ENCODE results near the gene AFF3. TPM values are rescaled to one million over a fixed set of nuclear protein-coding genes. Genes with fewer than 3 reads are reported as not detected.

The AFF3 gene
- total and polyA plus RNA-seq, 2 donors (not counting 3 experiments of a cell fraction or from before 2014, with no cell fraction given) = 0.06 to 0.07 TPM

- Histone ChIP-seq H3K4me2 (ENCODE audit: insufficient read depth, low read length) (no peak overlapping the region), H3K4me3 (replicated peaks in 1 of 3; ENCODE audit: insufficient read depth in 1 of 3, low read depth in 1 of 3, low read length in 3 of 3) (no peak overlapping the region), H3K9me1 (replicated peaks; ENCODE audit: control insufficient read depth, extremely low read depth, insufficient read depth, low read length) (no peaks in the 10 kb centered on the region), H3K79me2 (ENCODE audit: control insufficient read depth, insufficient read depth, low read length) (no peaks in the 10 kb centered on the region), H4K20me1 (replicated peaks; ENCODE audit: control insufficient read depth, extremely low read depth, insufficient read depth, low read length) (no peaks in the 10 kb centered on the region), H3K9ac (replicated peaks; ENCODE audit: extremely low read depth, insufficient read depth, low read length) (no peak overlapping the region), H3K27ac (ENCODE audit: insufficient read depth, low read depth, low read length) (no peak overlapping the region), H2AFZ (ENCODE audit: low read depth, low read length) (no peak overlapping the region), H3K36me3 (ENCODE audit: control insufficient read depth in 2 of 2, extremely low read depth in 1 of 2, insufficient read depth in 2 of 2, low read length in 2 of 2) (no peaks in the 10 kb centered on the region), H3K4me1 (ENCODE audit: control insufficient read depth, extremely low read depth, insufficient read depth, low read length) (no peaks in the 10 kb centered on the region), H3K9me3 (replicated peaks; ENCODE audit: control insufficient read depth, insufficient read depth, low read length) (no peaks in the 10 kb centered on the region), H3K27me3 (ENCODE audit: control insufficient read depth in 2 of 2, insufficient read depth in 2 of 2, low read length in 2 of 2) (peaks cover under 1 to 2% of the 10 kb centered on the region in 2 experiments)
- DNase-seq (ENCODE audit: low read depth, low spot score) = no peak
- TF ChIP-seq, protein P1, sequence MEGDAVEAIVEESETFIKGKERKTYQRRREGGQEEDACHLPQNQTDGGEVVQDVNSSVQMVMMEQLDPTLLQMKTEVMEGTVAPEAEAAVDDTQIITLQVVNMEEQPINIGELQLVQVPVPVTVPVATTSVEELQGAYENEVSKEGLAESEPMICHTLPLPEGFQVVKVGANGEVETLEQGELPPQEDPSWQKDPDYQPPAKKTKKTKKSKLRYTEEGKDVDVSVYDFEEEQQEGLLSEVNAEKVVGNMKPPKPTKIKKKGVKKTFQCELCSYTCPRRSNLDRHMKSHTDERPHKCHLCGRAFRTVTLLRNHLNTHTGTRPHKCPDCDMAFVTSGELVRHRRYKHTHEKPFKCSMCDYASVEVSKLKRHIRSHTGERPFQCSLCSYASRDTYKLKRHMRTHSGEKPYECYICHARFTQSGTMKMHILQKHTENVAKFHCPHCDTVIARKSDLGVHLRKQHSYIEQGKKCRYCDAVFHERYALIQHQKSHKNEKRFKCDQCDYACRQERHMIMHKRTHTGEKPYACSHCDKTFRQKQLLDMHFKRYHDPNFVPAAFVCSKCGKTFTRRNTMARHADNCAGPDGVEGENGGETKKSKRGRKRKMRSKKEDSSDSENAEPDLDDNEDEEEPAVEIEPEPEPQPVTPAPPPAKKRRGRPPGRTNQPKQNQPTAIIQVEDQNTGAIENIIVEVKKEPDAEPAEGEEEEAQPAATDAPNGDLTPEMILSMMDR (IDR thresholded peaks at IDR 0.05; ENCODE audit: extremely low read depth in 1 of 2, insufficient read depth in 1 of 2, low read depth in 1 of 2, low read length in 2 of 2) = no peak
- TF ChIP-seq FOS (IDR thresholded peaks at IDR 0.05; ENCODE audit: borderline replicate concordance, insufficient read depth, low read length) = no peak
- TF ChIP-seq POLR2A (IDR thresholded peaks at IDR 0.05; ENCODE audit: low read depth, low read length) = no peak
- no peak for TF ChIP-seq EZH2 (IDR thresholded peaks at IDR 0.05; ENCODE audit: borderline replicate concordance, low read depth, low read length, severe bottlenecking)
- TF ChIP-seq JUN (IDR thresholded peaks at IDR 0.05; ENCODE audit: borderline replicate concordance, insufficient read depth, insufficient read length, low read depth) = no peak
- no peak for TF ChIP-seq GATA2 (IDR thresholded peaks at IDR 0.05; ENCODE audit: insufficient read depth, insufficient read length, low read depth, low read length)
- no peak for TF ChIP-seq POLR2AphosphoS5 (IDR thresholded peaks at IDR 0.05; ENCODE audit: insufficient read depth, low read depth, low read length)
- TF ChIP-seq MYC (IDR thresholded peaks at IDR 0.05; ENCODE audit: low read depth, low read length) = no peak
- TF ChIP-seq, protein P2, sequence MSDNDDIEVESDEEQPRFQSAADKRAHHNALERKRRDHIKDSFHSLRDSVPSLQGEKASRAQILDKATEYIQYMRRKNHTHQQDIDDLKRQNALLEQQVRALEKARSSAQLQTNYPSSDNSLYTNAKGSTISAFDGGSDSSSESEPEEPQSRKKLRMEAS (IDR thresholded peaks at IDR 0.05; ENCODE audit: insufficient read depth, insufficient read length) = no peak
- FAIRE-seq = no peak
- dilution Hi-C loops (cut with MboI; ENCODE audit: extremely low pct_ligation_motif_present, low sequenced_read_pairs) = no loop called here
- CTCF ChIA-PET = no interaction called here
- intact Hi-C loops (cut with micrococcal nuclease) = no loop called here
- BruUV-seq (replicated peaks) = no TSS peak
- POLR2A ChIA-PET = no interaction called here
Observed at GRCh38 chr2:99982744-99983143, 159.6 kb downstream of the AFF3 start.
